GM12892 (cell line): Measurements from ENCODE around the gene SLBP.

Source experiments
- DNase-seq: peaks from one replicate; pipeline ENCODE4 v3.0.0; 2011; ENCODE audit not compliant: insufficient read length
- FAIRE-seq: peaks from 2 replicates; lab custom pipeline; 2011; peaks lifted over from hg19 to GRCh38; lab: Jason Lieb, UNC
- POLR2A ChIP-seq: IDR thresholded peaks from 2 replicates; pipeline ENCODE4 v1.6.1; 2011; ENCODE audit warnings: low read depth, low read length, control low read depth
- POLR2AphosphoS5 ChIP-seq: IDR thresholded peaks from 2 replicates; pipeline ENCODE4 v1.6.1; 2011; ENCODE audit warnings: low read depth, low read length, control low read depth
- TAF1 ChIP-seq: IDR thresholded peaks from 2 replicates; pipeline ENCODE4 v1.6.1; 2011; ENCODE audit warnings: low read depth, mild to moderate bottlenecking, control low read depth, low read length, borderline replicate concordance

Gene SLBP

DNA sequence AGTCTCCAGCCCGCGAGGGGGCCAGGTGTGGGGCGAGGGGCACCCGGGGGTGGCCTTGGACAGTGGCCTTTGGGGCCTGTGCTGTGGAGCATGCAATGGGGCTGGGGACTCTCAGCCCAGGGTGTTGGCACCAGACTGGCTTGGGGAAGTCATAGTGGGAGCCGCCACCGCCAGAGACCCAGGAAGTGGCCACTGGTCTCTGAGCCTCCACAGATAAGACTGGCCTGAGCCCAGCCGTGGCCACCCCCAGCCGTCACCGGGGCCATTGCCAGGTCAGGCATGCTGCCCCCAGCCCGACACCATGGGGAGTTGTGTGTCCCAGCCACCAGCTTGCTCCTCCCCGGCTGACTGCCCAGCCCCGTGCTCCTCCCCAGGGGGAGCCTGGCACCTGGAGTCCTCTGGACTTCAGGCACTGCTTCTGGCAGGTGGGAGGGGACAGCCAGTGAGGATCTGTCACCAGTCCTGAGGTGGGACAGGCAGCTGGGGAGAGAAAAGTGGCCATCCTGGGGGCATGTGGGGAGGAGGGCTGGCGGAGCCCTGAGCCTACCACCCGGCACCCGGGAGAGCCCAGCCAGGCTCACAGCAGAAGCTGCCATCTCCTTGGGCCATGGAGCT lies 41.7 kb upstream of the SLBP start:
- FAIRE-seq (no peak), DNase-seq (no peak)
- TF ChIP-seq TAF1 = no peak
- TF ChIP-seq POLR2AphosphoS5 = no peak
- TF ChIP-seq POLR2A = no peak

- FAIRE-seq (no peak), DNase-seq (no peak)
- TF ChIP-seq TAF1 (no peak), POLR2A (no peak), POLR2AphosphoS5 (no peak)
Measured at GRCh38 chr4:1753294-1753696, 41.2 kb upstream of the SLBP start.

- FAIRE-seq (no peak), DNase-seq (no peak)
- TF ChIP-seq POLR2A (no peak), POLR2AphosphoS5 (no peak), TAF1 (no peak)
Measured at GRCh38 chr4:1752284-1753041, 40.3 kb upstream of the SLBP start.

- TF ChIP-seq TAF1 (no peak), POLR2AphosphoS5 (no peak), POLR2A (no peak)
- FAIRE-seq = no peak
Measured at GRCh38 chr4:1751919-1752283, 39.8 kb upstream of the SLBP start.

GRCh38 chr4:1751155-1751918 lies 39.2 kb upstream of the SLBP start:
- no peak for DNase-seq
- TF ChIP-seq POLR2AphosphoS5 (no peak), POLR2A (no peak), TAF1 (no peak)
- FAIRE-seq = no peak

More at GRCh38 chr4:1751919-1752283, 39.8 kb upstream of the SLBP start:
- no peak for DNase-seq

- TF ChIP-seq TAF1 (no peak), POLR2A (no peak)
- no peak for DNase-seq
- FAIRE-seq = no peak
Measured at GRCh38 chr4:1750381-1751154, 38.4 kb upstream of the SLBP start.

GRCh38 chr4:1749826-1750225 lies 37.7 kb upstream of the SLBP start:
- TF ChIP-seq POLR2AphosphoS5 (no peak), TAF1 (no peak), POLR2A (no peak)
- no peak for DNase-seq
- no peak for FAIRE-seq

DNA sequence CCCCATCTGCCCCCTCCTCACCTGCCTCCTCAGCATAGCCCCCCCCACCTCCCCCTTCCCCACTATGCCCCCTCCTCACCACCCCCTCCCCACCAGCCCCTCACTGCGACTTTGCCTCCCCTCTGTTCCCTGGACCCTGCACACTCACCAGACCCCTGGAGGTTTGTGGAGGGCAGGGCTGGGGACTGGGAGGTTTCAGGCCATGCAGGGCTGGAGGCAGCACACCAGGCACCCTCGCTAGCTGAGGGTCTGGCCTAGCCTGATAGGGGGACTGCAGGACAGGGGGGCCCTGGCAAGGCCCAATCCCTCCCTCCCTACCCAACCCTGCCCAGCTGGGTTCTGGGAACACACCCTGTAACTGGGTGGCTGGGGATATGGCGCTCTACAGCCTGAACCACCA lies 37.3 kb upstream of the SLBP start:
- DNase-seq (no peak), FAIRE-seq (no peak)
- TF ChIP-seq TAF1 (no peak), POLR2AphosphoS5 (no peak), POLR2A (no peak)

- TF ChIP-seq POLR2A (no peak), POLR2AphosphoS5 (no peak), TAF1 (no peak)
- DNase-seq = peak; percentile 99
- peak; percentile 17 for FAIRE-seq
Measured at GRCh38 chr4:1748465-1748995, 36.4 kb upstream of the SLBP start.

- DNase-seq = no peak
- no peak for TF ChIP-seq POLR2A
- TF ChIP-seq TAF1 = no peak
- TF ChIP-seq POLR2AphosphoS5 = no peak
- no peak for FAIRE-seq
Measured at GRCh38 chr4:1747603-1747967, 35.5 kb upstream of the SLBP start.
